Stimulated activated effector memory CD8-positive, alpha-beta T cell treated with anti-CD3 and anti-CD28 coated beads, Interleukin-12 subunit alpha, Interleukin-12 subunit beta, amount 100 ng/mL, for 72 hours (primary cell): ENCODE results near the gene TMEM141.

Source experiments
- ATAC-seq: fragments of 150-1000 bp; cut with Tn5 transposase; 2 replicates; pipeline ENCODE4 v1.10.0; 2021
- DNase-seq, 2 donors: peaks; one replicate each; pipeline ENCODE4 v3.0.0; 2021 to 2022; ENCODE audit warnings: low spot score in 2 of 2
- H3K27ac Mint-ChIP-seq: one replicate; pipeline ENCODE4 v1.8.0; 2022; ENCODE audit warnings: mild to moderate bottlenecking, mixed read lengths
- H3K36me3 Mint-ChIP-seq: one replicate; pipeline ENCODE4 v1.8.0; 2022; ENCODE audit warnings: mild to moderate bottlenecking, mixed read lengths
- H3K4me1 Mint-ChIP-seq: one replicate; pipeline ENCODE4 v1.8.0; 2022; ENCODE audit warnings: mixed read lengths
- H3K4me3 Mint-ChIP-seq: one replicate; pipeline ENCODE4 v1.8.0; 2022; ENCODE audit warnings: mild to moderate bottlenecking, mixed read lengths
- H3K9me3 Mint-ChIP-seq: one replicate; pipeline ENCODE4 v1.8.0; 2022; ENCODE audit warnings: mixed read lengths

Gene TMEM141

DNA sequence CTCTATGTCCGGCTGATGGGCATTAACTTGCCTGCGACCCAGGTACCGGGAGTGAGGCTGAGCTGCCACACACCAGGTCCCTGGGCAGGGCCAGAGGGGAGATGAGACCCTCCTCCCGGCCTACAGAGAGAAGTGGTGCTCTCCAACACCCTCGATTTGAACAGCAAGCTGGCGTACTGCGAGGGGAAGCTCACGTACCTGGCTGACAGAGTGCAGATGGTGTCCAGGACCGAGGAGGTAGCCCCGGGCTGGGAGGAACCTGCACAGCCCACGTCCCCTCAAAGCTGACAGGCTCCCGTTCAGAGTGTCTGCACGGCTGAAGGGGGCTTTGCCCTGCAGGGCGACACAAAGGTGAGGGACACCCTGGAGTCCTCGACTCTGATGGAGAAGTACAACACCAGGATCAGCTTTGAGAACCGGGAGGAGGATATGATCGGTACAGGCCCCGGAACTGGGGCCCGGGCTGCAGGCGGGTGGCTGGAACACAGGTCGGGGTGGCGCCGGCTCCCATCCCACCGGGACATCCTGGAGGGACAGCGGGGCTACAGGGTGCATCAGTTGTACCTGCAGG, 15.6 kb downstream of the TMEM141 start:
- ATAC-seq: no peak
- Mint-ChIP-seq H3K27ac (peak overlapping the region; percentile 88), H3K4me1 (peaks cover 48% of the 10 kb centered on the region), H3K4me3 (peak overlapping the region; percentile 81), H3K36me3 (peaks cover 45% of the 10 kb centered on the region), H3K9me3 (no peaks in the 10 kb centered on the region)
- DNase-seq: peak in 1 of 2 donors; percentile 53

GRCh38 chr9:136807281-136808074, 16.3 kb downstream of the TMEM141 start, which contains the start of gene RABL6:
RABL6 (plus strand) TSS chr9:136807948; CDS start chr9:136808197, 249 bp downstream.
- Mint-ChIP-seq H3K4me1 (peaks cover 49% of the 10 kb centered on the region), H3K27ac (peak within 1 kb of the TSS; percentile 88), H3K9me3 (no peaks in the 10 kb centered on the region), H3K36me3 (peaks cover 49% of the 10 kb centered on the region), H3K4me3 (peak within 1 kb of the TSS; percentile 81)
- peak; percentile 92 for ATAC-seq
- peak; percentile 86 to 93 for DNase-seq

DNA sequence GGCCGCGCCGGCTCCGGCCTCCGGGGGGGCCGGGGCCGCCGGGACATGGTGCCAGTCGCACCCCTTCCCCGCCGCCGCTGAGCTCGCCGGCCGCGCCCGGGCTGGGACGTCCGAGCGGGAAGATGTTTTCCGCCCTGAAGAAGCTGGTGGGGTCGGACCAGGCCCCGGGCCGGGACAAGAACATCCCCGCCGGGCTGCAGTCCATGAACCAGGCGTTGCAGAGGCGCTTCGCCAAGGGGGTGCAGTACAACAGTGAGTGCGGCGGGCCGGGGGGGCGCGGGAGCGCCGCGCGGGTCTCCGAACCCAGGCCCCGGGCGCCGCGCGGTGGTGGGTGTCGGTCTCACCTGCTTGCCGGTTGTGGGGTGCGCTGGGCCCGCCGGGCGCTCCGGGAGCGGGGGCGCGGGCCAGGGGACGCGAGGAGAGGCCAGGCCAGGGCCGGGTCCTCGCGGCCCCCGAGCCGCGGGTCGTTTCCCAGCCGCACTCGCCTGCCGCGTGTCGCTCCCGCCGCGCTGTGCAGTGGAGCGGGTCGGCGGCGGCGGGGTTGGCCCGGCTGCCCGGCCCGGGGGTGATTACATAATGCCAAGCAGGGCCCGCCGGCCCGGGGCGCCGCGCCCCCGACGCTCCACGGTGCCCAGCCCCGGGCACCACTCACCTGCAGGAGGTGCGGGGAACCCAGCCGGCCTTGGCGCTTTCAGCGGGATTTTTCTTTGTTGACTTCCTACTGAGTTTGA, 17.1 kb downstream of the TMEM141 start:
- peak overlapping the region; percentile 81 for H3K4me3 Mint-ChIP-seq
- H3K27ac Mint-ChIP-seq: peak overlapping the region; percentile 79
- peaks cover 57% of the 10 kb centered on the region for H3K36me3 Mint-ChIP-seq
- ATAC-seq (peak; percentile 51), DNase-seq (peak; percentile 32 to 75)
- no peaks in the 10 kb centered on the region for H3K9me3 Mint-ChIP-seq
- peaks cover 57% of the 10 kb centered on the region for H3K4me1 Mint-ChIP-seq

- ATAC-seq: no peak
- peaks cover 57% of the 10 kb centered on the region for H3K4me1 Mint-ChIP-seq
- peak overlapping the region; percentile 79 for H3K27ac Mint-ChIP-seq
- H3K4me3 Mint-ChIP-seq: peak overlapping the region; percentile 81
- no peak for DNase-seq
- peaks cover 58% of the 10 kb centered on the region for H3K36me3 Mint-ChIP-seq
- H3K9me3 Mint-ChIP-seq: no peaks in the 10 kb centered on the region
Observed at GRCh38 chr9:136808806-136809158, 17.6 kb downstream of the TMEM141 start.

DNA sequence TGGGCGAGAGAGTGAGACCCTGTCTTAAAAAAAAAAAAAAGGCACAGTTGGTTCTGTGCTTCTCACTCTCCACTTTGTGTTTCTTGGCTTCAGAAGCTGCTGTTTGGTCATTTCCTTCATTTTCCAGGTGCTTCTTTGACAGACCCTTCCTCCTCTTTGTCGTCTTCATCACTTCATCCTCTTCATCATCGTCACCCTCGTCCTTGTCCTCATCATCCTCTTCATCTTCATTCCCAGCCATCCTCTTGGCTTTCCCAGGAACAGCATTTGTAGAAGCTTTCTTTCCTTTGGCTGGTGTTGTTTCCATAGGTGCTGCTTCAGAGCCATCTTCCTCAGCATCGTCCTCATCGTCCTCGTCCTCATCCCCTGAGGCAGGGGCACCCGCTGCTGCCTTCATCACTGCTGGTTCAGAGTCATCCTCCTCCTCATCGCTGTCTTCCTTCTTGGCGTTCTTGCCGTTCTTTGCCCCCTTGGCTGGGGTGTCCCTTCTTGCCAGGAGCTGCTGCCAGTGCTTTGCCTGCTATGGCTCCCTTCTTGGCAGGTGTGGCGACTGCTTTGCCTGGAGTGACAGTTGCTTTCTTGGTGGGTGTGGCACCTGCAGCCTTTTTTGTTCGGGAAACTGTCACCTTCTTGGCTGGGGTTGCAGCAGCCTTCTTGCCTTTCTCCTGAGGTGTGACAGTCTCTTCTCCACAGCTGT, 23.7 kb downstream of the TMEM141 start:
- Mint-ChIP-seq H3K4me3 (no peak overlapping the region), H3K27ac (no peak overlapping the region), H3K36me3 (peaks cover 66% of the 10 kb centered on the region), H3K4me1 (peaks cover 42% of the 10 kb centered on the region), H3K9me3 (no peaks in the 10 kb centered on the region)
- DNase-seq: no peak
- no peak for ATAC-seq

DNA sequence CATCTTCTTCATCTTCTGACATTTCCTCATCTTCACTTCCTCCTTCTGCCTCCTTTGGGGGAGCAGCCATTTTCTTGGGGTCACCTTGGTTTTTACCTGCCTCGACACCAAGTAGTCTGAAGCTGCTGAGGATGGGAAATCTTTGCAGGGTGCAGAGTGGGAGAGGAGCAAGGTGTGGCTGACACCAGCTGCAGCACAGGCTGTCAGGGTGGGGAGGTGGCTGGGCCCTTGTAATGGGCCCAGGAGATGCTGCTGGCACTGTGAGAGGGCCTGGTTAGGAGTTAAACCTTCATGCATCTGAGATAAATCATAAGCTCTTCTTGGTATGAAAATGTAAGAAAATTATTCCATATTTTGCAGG, 24.3 kb downstream of the TMEM141 start:
- ATAC-seq (no peak), DNase-seq (no peak)
- H3K4me1 Mint-ChIP-seq: peaks cover 37% of the 10 kb centered on the region
- H3K9me3 Mint-ChIP-seq: no peaks in the 10 kb centered on the region
- no peak overlapping the region for H3K4me3 Mint-ChIP-seq
- no peak overlapping the region for H3K27ac Mint-ChIP-seq
- peaks cover 64% of the 10 kb centered on the region for H3K36me3 Mint-ChIP-seq

DNA sequence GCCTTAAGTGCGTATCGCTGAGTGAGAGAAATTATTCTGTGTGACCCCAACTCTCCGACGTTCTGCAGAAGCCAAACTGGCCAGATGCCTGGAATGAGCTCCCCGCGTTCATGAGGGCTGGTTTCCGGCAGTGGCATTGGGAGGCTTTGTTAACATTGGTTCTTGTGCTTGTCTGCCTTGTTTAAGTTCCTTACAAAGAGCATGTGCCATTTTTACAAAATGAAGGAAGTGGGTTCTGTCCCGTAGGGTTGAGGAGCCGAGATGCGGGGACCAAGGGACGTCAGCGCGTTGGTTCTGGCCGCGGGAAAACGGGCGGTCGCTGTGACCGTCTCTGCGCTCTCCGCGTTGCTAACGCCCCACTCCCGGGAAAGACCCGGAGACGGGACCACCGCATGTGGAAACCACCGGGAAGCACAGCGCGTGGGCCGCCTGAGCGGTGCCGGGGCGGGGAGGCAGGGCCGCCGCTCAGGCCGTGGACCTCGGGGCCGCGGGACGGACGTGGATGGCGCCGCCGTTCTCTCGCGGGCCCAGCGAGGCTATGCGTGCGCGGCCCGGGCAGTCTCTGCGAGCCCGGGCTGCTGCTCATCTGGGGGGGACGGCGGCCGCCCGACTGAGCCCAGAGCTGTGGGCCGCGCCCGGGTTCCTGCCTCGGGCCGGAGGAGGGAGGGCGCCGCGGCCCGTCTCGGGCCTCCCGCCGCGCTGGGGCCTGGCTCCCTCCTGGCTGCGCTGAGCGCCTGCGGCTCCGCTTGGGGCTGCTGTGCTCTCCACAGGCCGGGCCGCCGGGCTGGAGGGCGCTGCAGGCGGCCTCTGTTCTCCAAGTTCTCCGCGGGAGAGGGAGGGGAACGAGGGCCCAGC, 30.1 kb downstream of the TMEM141 start:
- no peak for DNase-seq
- Mint-ChIP-seq H3K36me3 (peaks cover 52% of the 10 kb centered on the region), H3K4me3 (no peak overlapping the region), H3K27ac (no peak overlapping the region), H3K9me3 (no peaks in the 10 kb centered on the region), H3K4me1 (peaks cover 6% of the 10 kb centered on the region)
- ATAC-seq: no peak

DNA sequence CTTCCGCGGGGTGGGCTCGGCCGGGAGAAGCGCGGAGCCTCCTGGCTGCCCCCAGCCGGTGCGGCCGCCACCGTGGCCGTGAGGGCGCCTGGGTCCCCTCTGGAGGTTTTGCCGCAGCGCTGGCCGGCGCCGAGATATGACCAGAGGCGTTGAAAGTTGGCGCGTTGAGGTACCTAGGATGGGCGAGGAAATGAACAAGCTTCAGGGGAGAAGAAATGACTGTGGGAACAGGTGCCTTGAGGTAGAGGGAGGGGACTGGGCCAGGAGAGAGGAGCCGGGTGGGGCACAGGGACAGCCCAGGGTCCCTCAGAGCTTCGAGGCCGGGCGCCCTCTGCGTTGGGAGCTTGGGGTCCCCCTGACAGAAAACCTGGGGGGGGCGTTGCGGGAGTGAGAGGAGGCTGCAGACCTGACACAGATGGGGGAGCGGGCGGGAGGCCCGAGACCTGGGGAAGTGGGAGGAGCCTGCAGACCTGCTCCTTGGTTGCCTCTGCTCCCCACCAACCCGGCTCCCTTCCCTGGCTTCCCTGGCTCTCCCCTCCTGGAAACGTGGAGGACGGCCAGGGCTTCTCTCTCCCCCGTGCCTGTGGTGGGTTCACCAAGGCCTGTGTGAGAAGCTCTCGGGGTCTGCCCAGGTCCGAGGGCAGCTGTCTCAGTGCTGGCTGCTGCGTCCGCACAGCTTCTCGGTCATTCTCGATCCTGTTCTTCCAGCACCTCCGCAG, 30.8 kb downstream of the TMEM141 start:
- H3K4me1 Mint-ChIP-seq: peaks cover 6% of the 10 kb centered on the region
- H3K36me3 Mint-ChIP-seq: peaks cover 47% of the 10 kb centered on the region
- H3K9me3 Mint-ChIP-seq: no peaks in the 10 kb centered on the region
- no peak for ATAC-seq
- H3K4me3 Mint-ChIP-seq: no peak overlapping the region
- no peak for DNase-seq
- no peak overlapping the region for H3K27ac Mint-ChIP-seq

DNA sequence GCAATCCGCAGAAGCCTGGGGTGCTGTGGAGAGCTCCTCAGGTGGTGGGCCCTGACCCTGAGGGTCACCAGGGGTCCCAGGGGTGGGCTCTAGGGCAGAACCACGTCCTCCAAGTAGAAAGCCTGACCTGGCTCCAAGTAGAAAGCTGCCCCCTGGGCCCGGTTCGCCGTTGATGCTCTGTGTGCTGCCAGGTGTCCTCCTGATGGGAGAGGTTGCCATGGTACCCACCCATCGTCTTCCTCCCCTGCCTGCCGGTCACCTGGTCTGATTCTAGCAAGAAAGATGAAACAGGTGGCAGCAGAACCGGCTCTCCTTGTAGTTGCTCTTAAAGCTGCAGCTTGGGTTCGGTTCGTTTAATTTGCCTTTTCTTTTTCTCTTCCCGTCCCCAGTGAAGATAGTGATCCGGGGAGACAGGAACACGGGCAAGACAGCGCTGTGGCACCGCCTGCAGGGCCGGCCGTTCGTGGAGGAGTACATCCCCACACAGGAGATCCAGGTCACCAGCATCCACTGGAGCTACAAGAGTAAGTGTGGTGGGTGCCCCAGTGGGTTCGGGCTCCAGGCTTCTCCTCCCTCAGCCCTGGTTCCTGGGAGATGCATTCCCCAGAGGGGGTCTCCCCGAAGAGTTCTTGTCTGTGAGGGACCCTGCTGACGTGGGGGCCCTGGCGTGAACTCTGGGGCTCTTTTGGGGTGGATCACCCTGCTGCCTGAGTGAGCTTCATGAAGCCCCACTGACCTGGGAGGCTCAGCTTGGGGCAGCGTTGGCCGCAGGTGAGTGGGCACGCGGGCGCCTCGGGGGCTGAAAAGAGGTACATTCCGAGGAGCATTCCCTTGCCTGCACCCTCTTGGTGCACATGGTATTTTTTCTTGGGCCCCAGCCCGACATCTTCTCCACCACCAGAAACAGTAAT, 32.2 kb downstream of the TMEM141 start:
- DNase-seq: no peak
- Mint-ChIP-seq H3K4me3 (no peak overlapping the region), H3K9me3 (no peaks in the 10 kb centered on the region), H3K4me1 (peaks cover 6% of the 10 kb centered on the region), H3K27ac (no peak overlapping the region), H3K36me3 (peaks cover 42% of the 10 kb centered on the region)
- no peak for ATAC-seq

GRCh38 chr9:136824496-136825225, 33.5 kb downstream of the TMEM141 start:
- Mint-ChIP-seq H3K4me3 (no peak overlapping the region), H3K27ac (no peak overlapping the region), H3K9me3 (no peaks in the 10 kb centered on the region), H3K4me1 (peaks cover 6% of the 10 kb centered on the region), H3K36me3 (peaks cover 43% of the 10 kb centered on the region)
- ATAC-seq (no peak), DNase-seq (no peak)

GRCh38 chr9:136825295-136826187, 34.4 kb downstream of the TMEM141 start:
- peaks cover 6% of the 10 kb centered on the region for H3K4me1 Mint-ChIP-seq
- H3K4me3 Mint-ChIP-seq: no peak overlapping the region
- ATAC-seq (no peak), DNase-seq (no peak)
- H3K27ac Mint-ChIP-seq: no peak overlapping the region
- H3K36me3 Mint-ChIP-seq: peaks cover 42% of the 10 kb centered on the region
- no peaks in the 10 kb centered on the region for H3K9me3 Mint-ChIP-seq

DNA sequence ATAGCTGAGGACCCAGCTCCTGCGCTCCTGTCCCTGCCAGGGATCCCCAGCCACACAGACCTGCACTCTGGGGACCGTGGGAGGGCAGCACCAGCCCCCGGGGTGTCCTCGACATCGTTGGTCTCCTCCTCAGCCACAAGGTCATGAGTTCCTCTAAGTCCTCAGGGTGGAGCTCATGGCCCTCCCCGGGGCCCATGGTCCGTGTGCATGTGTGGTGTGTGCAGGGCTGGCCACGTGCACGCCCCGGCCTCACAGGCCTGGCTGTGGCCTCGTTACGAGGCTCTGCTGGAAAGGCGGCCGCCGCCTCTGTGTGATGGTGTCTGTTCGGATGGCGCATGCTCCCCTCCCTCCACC, 35.0 kb downstream of the TMEM141 start:
- peaks cover 46% of the 10 kb centered on the region for H3K36me3 Mint-ChIP-seq
- no peak for ATAC-seq

More for the DNA sequence above, 35.0 kb downstream of the TMEM141 start:
- Mint-ChIP-seq H3K9me3 (no peaks in the 10 kb centered on the region), H3K4me3 (no peak overlapping the region), H3K4me1 (peaks cover under 1% of the 10 kb centered on the region), H3K27ac (no peak overlapping the region)
- no peak for DNase-seq
